GM12873 (cell line): Measurements from ENCODE around the gene CD38.

Experiments used
- CTCF ChIP-seq: IDR thresholded peaks from 2 replicates; pipeline ENCODE4 v1.5.1; 2012; ENCODE audit warnings: low read depth, mild to moderate bottlenecking, moderate library complexity, low read length, control low read depth; ENCODE audit not compliant: insufficient read depth; ENCODE audit errors: missing control alignments

CD38 gene

DNA sequence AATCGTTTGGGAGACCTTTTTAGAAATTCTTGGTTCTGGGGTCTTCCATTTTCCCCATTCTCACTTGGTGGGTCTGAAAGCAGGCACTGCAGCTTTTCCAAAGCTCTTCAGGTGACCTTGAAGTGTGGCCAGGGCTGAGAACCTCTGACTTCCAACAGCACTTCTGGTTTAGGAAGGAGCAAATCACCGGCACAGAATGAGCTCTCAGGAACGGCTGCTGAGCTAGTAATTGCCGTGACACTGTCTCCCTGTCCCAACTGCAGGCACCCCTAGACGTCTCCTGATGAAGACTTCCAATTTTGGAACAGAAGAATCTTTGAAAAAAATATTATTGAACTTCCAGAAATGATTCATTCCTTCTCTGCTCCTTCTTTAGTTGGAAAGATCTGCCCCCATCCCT, 31.3 kb downstream of the CD38 start:
- no peak for TF ChIP-seq CTCF

GRCh38 chr4:15811703-15812337, 33.7 kb downstream of the CD38 start:
- TF ChIP-seq CTCF = no peak

DNA sequence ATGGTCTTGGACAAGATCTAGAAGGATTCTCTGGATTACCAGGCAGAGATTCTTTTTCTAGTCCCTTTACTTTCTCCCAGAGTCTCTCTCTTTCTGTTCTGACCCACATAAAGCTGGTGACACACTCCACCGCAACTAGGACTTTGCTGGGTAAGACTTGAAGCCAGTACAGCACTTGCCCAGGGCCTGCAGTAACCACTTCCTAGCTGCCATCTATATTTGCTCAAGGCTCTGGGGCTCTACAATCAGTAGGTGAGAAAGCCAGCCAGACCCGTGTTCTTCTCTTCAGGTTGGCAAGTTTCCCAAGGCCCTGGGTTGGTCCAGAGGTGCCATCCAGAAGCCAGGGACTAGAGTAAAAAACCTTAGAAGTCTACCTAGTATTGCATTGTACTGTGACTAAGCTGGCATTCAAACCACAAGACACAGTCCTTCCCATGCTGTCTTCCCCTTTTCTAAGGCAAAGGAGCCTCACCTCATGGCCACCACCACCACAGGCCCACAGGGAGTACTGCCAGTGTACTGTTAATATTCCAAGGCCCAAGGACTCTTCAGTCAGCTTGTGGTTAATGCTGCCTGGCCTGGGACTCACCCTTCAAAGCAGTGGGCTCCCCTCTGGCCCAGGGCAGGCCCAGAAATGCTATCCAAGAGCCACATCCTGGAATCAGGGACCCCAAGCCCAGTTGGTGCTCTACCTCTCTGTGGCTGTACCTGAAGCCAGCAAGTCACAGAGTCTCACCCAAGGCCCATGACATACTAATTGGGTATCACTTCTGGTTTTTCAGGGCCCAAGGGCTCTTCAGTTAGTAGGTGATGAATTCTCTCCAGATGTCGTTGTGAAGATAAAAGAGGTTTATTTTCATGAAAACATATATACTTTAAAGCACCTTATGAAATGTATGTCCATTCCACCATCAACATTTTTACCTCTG, 54.7 kb downstream of the CD38 start:
- no peak for TF ChIP-seq CTCF

- no peak for TF ChIP-seq CTCF
These were observed 55.7 kb downstream of the CD38 start for GRCh38 chr4:15833801-15834200.

DNA sequence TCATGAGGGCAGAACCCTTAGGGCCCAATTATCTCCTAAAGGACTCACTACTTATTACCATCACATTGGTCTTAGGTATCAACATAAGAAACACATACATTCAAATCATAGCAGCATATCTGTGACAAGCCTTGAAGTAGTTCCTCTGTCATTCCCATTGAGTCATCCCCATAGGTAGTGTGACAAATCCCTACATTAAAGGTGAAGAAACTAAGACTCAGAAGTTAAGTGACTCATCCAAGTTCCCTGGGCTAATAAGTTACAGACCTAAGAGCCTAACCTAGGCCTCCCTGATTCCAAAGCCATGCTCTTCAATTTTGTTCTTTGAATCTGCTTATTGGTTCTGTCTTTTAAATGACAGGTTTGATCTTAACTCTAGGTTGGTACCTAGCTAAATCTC, 58.2 kb downstream of the CD38 start:
- no peak for TF ChIP-seq CTCF

GRCh38 chr4:15837591-15837990, 59.5 kb downstream of the CD38 start:
- no peak for TF ChIP-seq CTCF

- no peak for TF ChIP-seq CTCF
These were observed 69.6 kb downstream of the CD38 start for GRCh38 chr4:15847746-15848145.
